Vagina (tissue), 2 donors: ENCODE data around the gene SNTB2. TPM values are rescaled to one million over a fixed set of nuclear protein-coding genes. Genes with fewer than 3 reads are reported as not detected.

ENCODE experiments used
- DNase-seq, 2 donors: peaks; one replicate each; pipeline ENCODE4 v3.0.0-alpha.2; 2017; ENCODE audit errors: extremely low spot score in 2 of 2
- H3K27ac ChIP-seq: fragments of 200-600 bp; sonication (generic); one replicate; pipeline ENCODE4 v1.5.1; 2019
- H3K27me3 ChIP-seq: fragments of 200-600 bp; sonication (generic); one replicate; pipeline ENCODE4 v1.5.1; 2019
- H3K36me3 ChIP-seq, 2 donors: fragments of 200-600 bp; sonication (generic); one replicate each; pipeline ENCODE4 v1.5.1; 2017 to 2019
- H3K4me1 ChIP-seq: fragments of 200-600 bp; sonication (generic); one replicate; pipeline ENCODE4 v1.5.1; 2019
- H3K4me3 ChIP-seq, 2 donors: fragments of 200-600 bp; sonication (generic); 1 replicate in 1 of 2; 2 replicates in 1 of 2; pipeline ENCODE4 v1.5.1; 2016 to 2019
- H3K9me3 ChIP-seq: fragments of 200-600 bp; sonication (generic); one replicate; pipeline ENCODE4 v1.5.1; 2019
- POLR2A ChIP-seq, 2 donors: fragments of 450-650 bp; IDR thresholded peaks; one replicate each; pipeline ENCODE4 v1.6.1; 2017; ENCODE audit warnings: antibody characterized with exemption in 2 of 2, mild to moderate bottlenecking in 2 of 2, moderate library complexity in 2 of 2
- POLR2AphosphoS5 ChIP-seq, 2 donors: sonication (generic); formaldehyde crosslinking; IDR thresholded peaks; one replicate each; pipeline ENCODE4 v1.9.0; 2017; ENCODE audit warnings: antibody characterized with exemption in 2 of 2, mild to moderate bottlenecking in 2 of 2, low read depth in 1 of 2; ENCODE audit not compliant: insufficient read depth in 1 of 2
- intact Hi-C: fragments of 100-400 bp; cut with DNase I; formaldehyde crosslinking; loops from one replicate; pipeline ENCODE4 v1.15.1; 2023
- total RNA-seq: library from RNA; depleted of rRNA; stranded (reverse); fragments of >200 nt; gene quantifications from one replicate; pipeline ENCODE4 v1.2.3, GENCODE V29; 2016
- TF ChIP-seq, protein P1 (sequence below), 3 experiments: fragments of 450-650 bp in 2 of 3; fragments of 200-600 bp in 1 of 3; sonication (generic) in 1 of 3; IDR thresholded peaks; one replicate each; pipeline ENCODE4 v1.5.1; 2017 to 2019; ENCODE audit warnings: antibody characterized with exemption in 3 of 3, mild to moderate bottlenecking in 2 of 3, moderate library complexity in 2 of 3

Gene SNTB2
- total RNA-seq, 1 donor from 2014 or later, result 50.8 TPM

GRCh38 chr16:69194488-69194887 lies 7.5 kb downstream of the SNTB2 start:
- Histone ChIP-seq H3K27ac (no peak overlapping the region), H3K4me3 (no peak overlapping the region), H3K36me3 (no peaks in the 10 kb centered on the region), H3K27me3 (no peaks in the 10 kb centered on the region), H3K4me1 (peaks cover 87% of the 10 kb centered on the region), H3K9me3 (no peaks in the 10 kb centered on the region)
- no peak for DNase-seq
- intact Hi-C loops, result no loop called here
- TF ChIP-seq POLR2A (IDR thresholded peaks at IDR 0.05), result no peak
- TF ChIP-seq, protein P1, sequence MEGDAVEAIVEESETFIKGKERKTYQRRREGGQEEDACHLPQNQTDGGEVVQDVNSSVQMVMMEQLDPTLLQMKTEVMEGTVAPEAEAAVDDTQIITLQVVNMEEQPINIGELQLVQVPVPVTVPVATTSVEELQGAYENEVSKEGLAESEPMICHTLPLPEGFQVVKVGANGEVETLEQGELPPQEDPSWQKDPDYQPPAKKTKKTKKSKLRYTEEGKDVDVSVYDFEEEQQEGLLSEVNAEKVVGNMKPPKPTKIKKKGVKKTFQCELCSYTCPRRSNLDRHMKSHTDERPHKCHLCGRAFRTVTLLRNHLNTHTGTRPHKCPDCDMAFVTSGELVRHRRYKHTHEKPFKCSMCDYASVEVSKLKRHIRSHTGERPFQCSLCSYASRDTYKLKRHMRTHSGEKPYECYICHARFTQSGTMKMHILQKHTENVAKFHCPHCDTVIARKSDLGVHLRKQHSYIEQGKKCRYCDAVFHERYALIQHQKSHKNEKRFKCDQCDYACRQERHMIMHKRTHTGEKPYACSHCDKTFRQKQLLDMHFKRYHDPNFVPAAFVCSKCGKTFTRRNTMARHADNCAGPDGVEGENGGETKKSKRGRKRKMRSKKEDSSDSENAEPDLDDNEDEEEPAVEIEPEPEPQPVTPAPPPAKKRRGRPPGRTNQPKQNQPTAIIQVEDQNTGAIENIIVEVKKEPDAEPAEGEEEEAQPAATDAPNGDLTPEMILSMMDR (IDR thresholded peaks at IDR 0.05), result no peak
- TF ChIP-seq POLR2AphosphoS5 (IDR thresholded peaks at IDR 0.05; ENCODE audit: insufficient read depth in 1 of 2, low read depth in 1 of 2), result no peak

DNA sequence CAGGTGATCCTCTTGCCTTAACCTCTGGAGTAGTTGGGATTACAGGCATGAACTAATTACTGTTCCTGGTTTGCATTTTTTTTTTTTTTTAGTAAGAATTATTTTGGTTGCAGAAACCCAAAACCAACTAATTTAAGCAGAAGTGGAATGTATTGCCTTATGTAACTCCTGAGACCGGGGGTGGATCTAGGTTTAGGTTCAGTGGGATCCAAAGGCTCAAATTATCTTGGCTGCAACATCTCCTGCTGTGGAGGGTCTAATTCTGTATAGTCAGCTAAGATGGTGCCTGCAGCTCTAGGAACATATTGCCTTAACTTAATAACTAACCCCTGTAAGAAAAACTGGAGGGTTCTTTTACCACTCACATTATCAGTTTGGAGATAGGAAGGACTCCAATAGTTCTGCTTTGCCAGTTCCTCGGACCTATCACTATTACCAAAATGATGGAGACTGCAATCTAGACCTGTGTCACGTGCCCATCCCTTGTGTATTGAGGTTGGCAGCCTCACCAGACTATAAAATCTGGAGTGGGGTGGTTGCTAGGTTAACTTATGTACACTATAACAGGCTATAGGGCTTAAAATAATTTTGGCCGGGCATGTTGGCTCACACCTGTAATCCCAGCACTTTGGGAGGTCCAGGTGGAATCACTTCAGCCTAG lies 8.5 kb downstream of the SNTB2 start:
- TF ChIP-seq, protein P1 (IDR thresholded peaks at IDR 0.05), result no peak
- TF ChIP-seq POLR2A (IDR thresholded peaks at IDR 0.05) (no peak), POLR2AphosphoS5 (IDR thresholded peaks at IDR 0.05; ENCODE audit: insufficient read depth in 1 of 2, low read depth in 1 of 2) (no peak)
- Histone ChIP-seq H3K4me3 (no peak overlapping the region), H3K4me1 (peaks cover 87% of the 10 kb centered on the region), H3K27me3 (no peaks in the 10 kb centered on the region), H3K9me3 (no peaks in the 10 kb centered on the region), H3K36me3 (no peaks in the 10 kb centered on the region), H3K27ac (no peak overlapping the region)
- DNase-seq, result no peak
- intact Hi-C loops, result no loop called here

DNA sequence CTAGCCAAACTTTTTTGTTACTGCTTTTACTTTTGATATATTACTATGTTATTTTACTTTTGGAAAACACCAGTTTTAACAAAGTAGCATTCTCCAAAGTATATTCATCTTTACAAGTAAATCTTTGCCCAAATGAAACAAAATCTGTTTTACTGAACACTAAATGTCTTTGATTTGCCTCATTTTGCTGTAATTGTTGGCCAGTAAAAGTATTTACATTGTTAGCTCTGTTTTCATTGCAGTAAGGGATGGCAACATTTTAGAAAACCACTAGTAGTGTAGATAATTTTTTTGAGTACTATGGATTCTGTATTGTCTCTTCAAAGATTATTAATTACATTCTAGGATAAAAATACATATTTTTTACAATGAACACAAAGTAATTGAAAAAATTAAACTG lies 10.6 kb downstream of the SNTB2 start:
- Histone ChIP-seq H3K4me1 (peaks cover 89% of the 10 kb centered on the region), H3K27ac (peak overlapping the region; percentile 23), H3K4me3 (no peak overlapping the region)

DNA sequence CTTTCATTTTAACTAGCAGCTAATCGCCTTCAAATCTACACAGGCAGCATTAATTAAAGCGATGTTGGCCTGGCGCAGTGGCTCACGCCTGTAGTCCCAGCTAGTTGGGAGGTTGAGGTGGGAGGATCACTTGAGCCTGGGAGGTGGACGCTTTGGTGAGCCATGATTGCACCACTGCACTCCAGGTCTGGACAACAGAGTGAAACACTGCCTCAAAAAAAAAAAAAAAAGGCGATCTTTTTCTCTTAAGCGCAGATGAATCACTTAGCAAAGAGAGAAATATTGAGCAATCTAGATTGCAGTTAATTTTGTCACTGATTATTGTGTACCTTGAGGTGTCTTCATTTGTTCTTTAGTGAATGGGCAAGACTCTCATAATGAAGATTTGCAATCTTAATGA lies 12.4 kb downstream of the SNTB2 start:
- Histone ChIP-seq H3K36me3 (no peaks in the 10 kb centered on the region), H3K4me3 (no peak overlapping the region), H3K27me3 (no peaks in the 10 kb centered on the region), H3K4me1 (peaks cover 90% of the 10 kb centered on the region), H3K9me3 (no peaks in the 10 kb centered on the region), H3K27ac (no peak overlapping the region)
- no peak for DNase-seq
- intact Hi-C loops, result no loop called here
- no peak for TF ChIP-seq POLR2A (IDR thresholded peaks at IDR 0.05)
- TF ChIP-seq POLR2AphosphoS5 (IDR thresholded peaks at IDR 0.05; ENCODE audit: insufficient read depth in 1 of 2, low read depth in 1 of 2), result peak; percentile 24 to 86
- TF ChIP-seq, protein P1 (IDR thresholded peaks at IDR 0.05), result no peak

More for the DNA sequence above, 10.6 kb downstream of the SNTB2 start:
- no peaks in the 10 kb centered on the region for H3K36me3 ChIP-seq
- no peak for DNase-seq
- TF ChIP-seq, protein P1 (IDR thresholded peaks at IDR 0.05), result no peak
- no peak for TF ChIP-seq POLR2A (IDR thresholded peaks at IDR 0.05)
- TF ChIP-seq POLR2AphosphoS5 (IDR thresholded peaks at IDR 0.05; ENCODE audit: insufficient read depth in 1 of 2, low read depth in 1 of 2), result no peak
- H3K27me3 ChIP-seq, result no peaks in the 10 kb centered on the region
- intact Hi-C loops, result no loop called here
- no peaks in the 10 kb centered on the region for H3K9me3 ChIP-seq

DNA sequence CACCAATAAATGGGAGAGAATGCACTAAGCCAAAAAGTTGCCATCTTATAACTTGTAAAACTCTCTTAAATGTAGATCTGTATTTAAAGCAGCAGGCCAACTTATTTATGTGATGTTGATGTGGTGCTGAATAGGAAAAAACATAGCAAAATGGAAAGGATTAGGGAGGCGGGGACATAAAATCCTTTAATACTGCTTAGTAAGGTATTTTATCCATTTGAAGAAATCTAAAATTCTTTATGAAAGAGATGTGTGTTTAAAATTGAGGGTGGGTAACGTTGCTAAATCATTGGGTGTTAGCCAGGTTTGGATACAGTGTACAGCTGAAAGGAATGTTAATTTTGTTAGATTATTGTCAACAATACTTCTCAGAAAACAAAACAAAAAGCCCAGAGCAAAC lies 14.3 kb downstream of the SNTB2 start:
- peak overlapping the region; percentile 26 for H3K27ac ChIP-seq
- no peak overlapping the region for H3K4me3 ChIP-seq
- H3K36me3 ChIP-seq, result no peaks in the 10 kb centered on the region
- no peak for DNase-seq
- no peaks in the 10 kb centered on the region for H3K9me3 ChIP-seq
- TF ChIP-seq POLR2AphosphoS5 (IDR thresholded peaks at IDR 0.05; ENCODE audit: insufficient read depth in 1 of 2, low read depth in 1 of 2) (no peak), POLR2A (IDR thresholded peaks at IDR 0.05) (no peak)
- TF ChIP-seq, protein P1 (IDR thresholded peaks at IDR 0.05), result no peak
- H3K27me3 ChIP-seq, result no peaks in the 10 kb centered on the region
- peaks cover 91% of the 10 kb centered on the region for H3K4me1 ChIP-seq
- intact Hi-C loops, result no loop called here
